Neural progenitor cell (in vitro differentiated cells): ENCODE results near the gene PWWP2B.

Source experiments
- EZH2 ChIP-seq: fragments of 200-600 bp; sonication (generic); IDR thresholded peaks from 2 replicates; pipeline ENCODE4 v1.6.1; 2017; ENCODE audit warnings: antibody characterized with exemption, mild to moderate bottlenecking, moderate library complexity
- EZH2phosphoT487 ChIP-seq: fragments of 200-600 bp; sonication (generic); IDR thresholded peaks from 2 replicates; pipeline ENCODE4 v1.6.1; 2017; ENCODE audit warnings: antibody characterized with exemption
- TF ChIP-seq, protein P1 (sequence below): fragments of 200-600 bp; sonication (generic); IDR thresholded peaks from 2 replicates; pipeline ENCODE4 v1.5.1; 2017; ENCODE audit warnings: antibody characterized with exemption, mild to moderate bottlenecking

GRCh38 chr10:132460691-132461090 is 63.7 kb downstream of the PWWP2B start:
- TF ChIP-seq, protein P1, sequence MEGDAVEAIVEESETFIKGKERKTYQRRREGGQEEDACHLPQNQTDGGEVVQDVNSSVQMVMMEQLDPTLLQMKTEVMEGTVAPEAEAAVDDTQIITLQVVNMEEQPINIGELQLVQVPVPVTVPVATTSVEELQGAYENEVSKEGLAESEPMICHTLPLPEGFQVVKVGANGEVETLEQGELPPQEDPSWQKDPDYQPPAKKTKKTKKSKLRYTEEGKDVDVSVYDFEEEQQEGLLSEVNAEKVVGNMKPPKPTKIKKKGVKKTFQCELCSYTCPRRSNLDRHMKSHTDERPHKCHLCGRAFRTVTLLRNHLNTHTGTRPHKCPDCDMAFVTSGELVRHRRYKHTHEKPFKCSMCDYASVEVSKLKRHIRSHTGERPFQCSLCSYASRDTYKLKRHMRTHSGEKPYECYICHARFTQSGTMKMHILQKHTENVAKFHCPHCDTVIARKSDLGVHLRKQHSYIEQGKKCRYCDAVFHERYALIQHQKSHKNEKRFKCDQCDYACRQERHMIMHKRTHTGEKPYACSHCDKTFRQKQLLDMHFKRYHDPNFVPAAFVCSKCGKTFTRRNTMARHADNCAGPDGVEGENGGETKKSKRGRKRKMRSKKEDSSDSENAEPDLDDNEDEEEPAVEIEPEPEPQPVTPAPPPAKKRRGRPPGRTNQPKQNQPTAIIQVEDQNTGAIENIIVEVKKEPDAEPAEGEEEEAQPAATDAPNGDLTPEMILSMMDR = no peak
- TF ChIP-seq EZH2 = no peak
- TF ChIP-seq EZH2phosphoT487 = no peak
